ENCODE measurements around the gene EPS8L1.
A peak's percentile ranks its signal among the peaks of the same experiment; 100 is the strongest.

Gene EPS8L1

GRCh38 chr19:55115446-55116065, 39.9 kb downstream of the EPS8L1 start:
- no peak for DNase-seq (ENCODE audit: low spot score)

GRCh38 chr19:55116232-55116858, 40.7 kb downstream of the EPS8L1 start:
- peak; percentile 26 for DNase-seq (ENCODE audit: low spot score)

GRCh38 chr19:55116859-55117662, 41.4 kb downstream of the EPS8L1 start, which contains the start of gene PPP1R12C:
Gene PPP1R12C (minus strand): TSS chr19:55117637. CDS start chr19:55117543, 94 bp downstream.
- DNase-seq (ENCODE audit: low spot score): peak; percentile 26

GRCh38 chr19:55117663-55118391, 42.2 kb downstream of the EPS8L1 start:
- peak; percentile 98 for DNase-seq (ENCODE audit: low spot score)

GRCh38 chr19:55118401-55118991, 42.8 kb downstream of the EPS8L1 start:
- DNase-seq (ENCODE audit: low spot score): peak; percentile 19

- no peak for DNase-seq (ENCODE audit: low spot score)
These were observed 43.4 kb downstream of the EPS8L1 start for GRCh38 chr19:55119053-55119452.

- DNase-seq (ENCODE audit: low spot score): no peak
These were observed 55.8 kb downstream of the EPS8L1 start for GRCh38 chr19:55131421-55131820.

- DNase-seq (ENCODE audit: low spot score): no peak
These were observed 56.9 kb downstream of the EPS8L1 start for GRCh38 chr19:55132453-55133129.

- no peak for DNase-seq (ENCODE audit: low spot score)
These were observed 58.2 kb downstream of the EPS8L1 start for GRCh38 chr19:55133639-55134444.

- no peak for DNase-seq (ENCODE audit: low spot score)
These were observed 59.1 kb downstream of the EPS8L1 start for GRCh38 chr19:55134736-55135135.

- DNase-seq (ENCODE audit: low spot score): no peak
These were observed 60.9 kb downstream of the EPS8L1 start for GRCh38 chr19:55136399-55137102.

Measured in hematopoietic multipotent progenitor cell treated with erythropoietin and hydrocortisone succinate and interleukin-3 and kit ligand, for 17 days (in vitro differentiated cells).